Measurements from ENCODE around the gene RADIL.

GRCh38 chr7:4797858-4798705 lies 85.4 kb downstream of the RADIL start:
- TF ChIP-seq CTCF (IDR thresholded peaks at IDR 0.05; ENCODE audit: low read depth, low read length, poor library complexity, severe bottlenecking) (peak; percentile 89), EZH2phosphoT487 (IDR thresholded peaks at IDR 0.05; ENCODE audit: borderline replicate concordance, low read length) (no peak)
